SHP77 treated with DMSO at 0.1 percent for 48 hours (cell line): ENCODE data around the gene LRP1.

Source experiments
- DNase-seq: peaks from one replicate; lab custom pipeline; 2025; lab: John Stamatoyannopoulos, UW

LRP1 gene

DNA sequence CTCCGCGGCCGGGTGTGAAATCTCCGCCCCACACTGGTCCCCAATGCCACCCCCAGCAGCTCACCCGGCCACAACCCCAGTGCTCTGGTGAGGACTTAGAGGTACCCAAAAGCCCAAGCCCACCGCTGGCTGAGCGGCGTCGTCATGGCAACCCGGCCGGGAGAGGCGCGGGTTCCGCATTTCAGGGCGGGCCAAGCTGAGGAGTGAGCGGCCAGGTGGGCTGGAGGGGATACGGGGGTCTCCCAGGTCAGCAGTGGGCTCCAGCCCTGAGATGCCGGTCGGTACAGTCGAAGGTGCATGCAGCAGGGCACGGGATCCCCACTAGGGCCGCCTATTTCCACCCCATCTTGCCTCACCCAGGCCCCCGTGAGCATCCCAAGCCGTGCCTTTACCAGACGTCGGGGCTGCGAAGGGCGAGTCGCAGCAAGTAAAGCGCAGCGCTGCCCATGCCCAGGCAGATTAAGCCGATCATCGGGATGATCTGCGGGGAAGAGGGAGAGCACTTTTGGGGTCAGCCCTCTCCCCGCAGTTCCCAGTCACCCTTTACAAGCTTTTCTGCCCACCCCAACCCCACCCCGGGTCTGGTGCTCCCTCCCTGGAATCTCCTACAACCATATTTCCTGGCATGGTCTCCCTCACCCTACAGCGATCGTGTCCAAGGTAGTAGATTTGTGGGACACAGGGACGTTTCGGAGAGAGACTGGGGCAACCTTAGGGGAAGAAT is 108.1 kb downstream of the LRP1 start:
- no peak for DNase-seq

DNA sequence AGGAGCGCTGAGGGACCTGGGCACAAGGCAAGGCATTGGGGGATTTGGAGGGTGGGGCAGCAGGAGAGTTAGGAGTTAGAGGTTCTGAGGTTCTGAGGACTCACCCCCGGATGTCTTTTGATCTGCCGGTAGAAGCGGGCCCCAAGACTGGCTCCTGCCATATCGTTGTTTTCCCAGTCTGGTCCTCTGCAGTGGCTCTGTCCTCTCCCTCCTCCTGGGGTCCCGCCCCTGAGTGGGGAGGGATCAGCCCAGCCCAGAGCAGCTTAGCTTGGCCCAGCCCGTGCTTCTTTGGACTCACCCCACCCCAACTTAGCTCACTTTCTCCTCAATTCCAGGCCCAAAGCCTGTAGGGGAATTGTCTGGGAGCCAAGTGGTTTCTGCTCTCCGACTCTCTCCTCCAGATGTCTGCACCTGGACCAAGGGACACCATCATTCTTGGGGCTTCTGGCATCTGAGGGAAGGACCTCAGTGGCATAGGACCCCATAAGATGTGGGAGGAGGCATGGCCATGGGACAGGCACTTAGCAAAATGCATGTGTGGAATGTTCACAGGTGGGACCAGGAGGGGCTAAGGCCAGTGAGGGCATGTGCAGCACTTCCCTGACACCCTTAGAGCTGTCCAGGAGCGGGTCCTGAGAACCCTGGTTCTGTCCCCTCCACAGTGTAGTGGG is 108.8 kb downstream of the LRP1 start:
- DNase-seq: no peak

DNA sequence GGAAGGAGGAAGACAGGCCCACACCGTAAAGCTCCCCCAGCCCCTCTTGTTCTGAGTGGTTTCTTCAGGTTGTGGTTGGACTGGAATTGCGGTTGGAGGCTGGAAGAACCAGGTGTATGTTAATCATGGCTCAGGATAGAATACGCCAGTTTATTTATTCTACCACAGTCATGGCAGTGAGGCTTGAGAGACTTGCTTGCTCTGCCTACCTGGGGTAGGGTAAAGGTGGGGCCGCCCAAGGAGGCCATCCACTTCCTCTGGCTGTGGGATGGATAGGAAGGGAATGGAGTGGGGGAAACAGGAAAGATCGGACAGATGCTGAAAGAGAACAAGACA is 109.3 kb downstream of the LRP1 start:
- DNase-seq: no peak

DNA sequence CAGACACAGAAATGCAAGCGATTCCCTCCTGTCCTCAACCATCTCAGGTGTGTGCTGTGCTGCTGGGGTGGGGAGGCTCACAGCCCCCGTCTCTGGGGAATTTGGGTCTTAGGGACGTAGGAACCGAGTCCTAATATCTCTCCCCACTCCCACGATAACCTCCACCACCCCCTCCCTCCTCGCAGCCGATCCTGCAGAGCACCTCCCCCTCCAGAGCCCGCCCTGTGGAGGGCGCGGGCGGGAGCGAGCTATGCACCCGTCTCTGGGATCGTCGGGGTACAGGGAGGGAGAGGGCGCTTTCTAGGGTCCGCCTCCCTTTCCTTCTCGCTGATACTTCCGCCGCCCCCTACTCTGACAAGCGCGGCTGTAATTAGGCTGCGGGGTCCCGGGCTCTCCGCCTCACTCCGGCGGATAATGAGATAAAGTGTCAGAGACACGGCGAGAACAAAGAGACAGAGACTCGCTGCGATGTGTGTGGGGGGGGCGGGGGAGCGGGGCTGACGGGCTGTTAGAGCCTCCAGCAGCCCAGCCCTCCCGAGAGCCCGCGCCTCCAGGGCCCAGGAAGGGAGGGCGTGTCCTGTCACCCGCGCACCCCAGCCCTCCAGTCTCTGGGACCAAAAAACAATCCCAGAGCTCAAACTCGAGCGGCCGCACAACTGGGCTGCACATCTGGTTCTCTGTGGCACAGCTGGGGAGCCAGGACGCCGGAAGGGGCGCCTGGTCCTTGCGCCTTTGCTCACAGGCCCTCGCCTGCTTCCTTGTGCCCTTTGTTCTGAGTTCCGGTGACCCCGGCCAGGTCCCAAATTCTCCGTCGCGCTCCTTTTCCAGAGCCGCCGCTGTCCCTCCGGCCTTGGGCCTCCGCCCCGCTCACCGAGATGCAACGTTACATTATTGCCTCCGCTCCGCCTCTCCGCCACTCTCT is 109.9 kb downstream of the LRP1 start:
- DNase-seq: no peak

DNA sequence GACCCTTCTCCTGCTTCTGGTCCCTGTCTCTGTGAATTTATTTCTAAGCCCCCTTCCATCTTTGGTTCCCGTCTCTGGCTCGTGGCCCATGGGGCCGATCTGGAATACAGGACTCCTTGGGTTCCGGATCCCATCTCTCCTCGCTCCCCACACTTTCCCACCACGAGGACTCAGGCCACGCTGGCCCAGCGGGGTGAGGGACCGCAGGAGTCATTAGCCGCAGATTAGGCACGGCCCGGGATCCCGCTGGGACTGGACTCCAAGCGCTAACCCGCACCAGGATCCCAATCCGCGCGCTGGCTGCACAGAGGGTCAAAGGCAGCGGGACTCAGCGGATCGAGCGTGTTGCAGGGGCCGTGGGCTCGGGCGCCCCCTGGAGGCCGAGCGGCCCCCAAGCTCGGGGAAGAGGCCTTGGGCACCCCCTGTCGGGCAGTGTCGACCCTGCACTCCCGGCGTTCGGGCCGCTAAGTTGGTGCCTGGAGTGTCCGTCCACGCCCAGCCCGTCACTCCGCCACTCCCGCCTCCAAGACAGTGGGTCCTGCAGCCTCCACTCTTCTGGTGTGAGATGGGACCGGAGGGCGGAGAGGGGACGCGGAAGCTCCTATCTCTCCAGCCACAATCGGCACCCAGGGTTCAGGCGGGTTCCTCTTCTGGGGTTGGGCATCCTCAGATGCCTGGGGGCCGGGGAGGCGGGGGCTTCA is 110.7 kb downstream of the LRP1 start:
- DNase-seq: peak; percentile 75

DNA sequence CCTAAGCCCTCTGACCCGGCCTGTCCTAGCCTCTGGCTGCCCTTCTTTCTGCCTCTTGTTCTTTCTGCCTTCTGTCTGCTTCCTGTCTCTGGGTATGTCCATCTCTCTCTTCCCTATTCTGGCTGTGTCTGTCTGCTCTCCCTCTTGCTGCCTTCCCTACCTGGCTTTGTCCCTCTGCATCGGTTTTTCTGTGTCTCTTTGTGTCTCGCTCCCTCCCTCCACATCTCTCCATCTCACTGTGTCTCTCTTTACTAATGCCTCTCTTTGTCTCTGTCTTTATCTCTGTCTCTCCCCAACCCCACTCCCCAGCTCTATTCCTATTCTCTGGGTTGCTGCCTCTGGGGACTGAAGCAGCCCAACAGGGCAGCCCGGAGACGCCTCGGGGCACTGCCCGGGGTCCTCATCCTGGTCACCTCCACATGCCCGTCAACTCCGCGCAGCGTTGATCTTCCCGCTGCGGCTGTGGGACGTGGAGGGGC is 111.3 kb downstream of the LRP1 start:
- no peak for DNase-seq

DNA sequence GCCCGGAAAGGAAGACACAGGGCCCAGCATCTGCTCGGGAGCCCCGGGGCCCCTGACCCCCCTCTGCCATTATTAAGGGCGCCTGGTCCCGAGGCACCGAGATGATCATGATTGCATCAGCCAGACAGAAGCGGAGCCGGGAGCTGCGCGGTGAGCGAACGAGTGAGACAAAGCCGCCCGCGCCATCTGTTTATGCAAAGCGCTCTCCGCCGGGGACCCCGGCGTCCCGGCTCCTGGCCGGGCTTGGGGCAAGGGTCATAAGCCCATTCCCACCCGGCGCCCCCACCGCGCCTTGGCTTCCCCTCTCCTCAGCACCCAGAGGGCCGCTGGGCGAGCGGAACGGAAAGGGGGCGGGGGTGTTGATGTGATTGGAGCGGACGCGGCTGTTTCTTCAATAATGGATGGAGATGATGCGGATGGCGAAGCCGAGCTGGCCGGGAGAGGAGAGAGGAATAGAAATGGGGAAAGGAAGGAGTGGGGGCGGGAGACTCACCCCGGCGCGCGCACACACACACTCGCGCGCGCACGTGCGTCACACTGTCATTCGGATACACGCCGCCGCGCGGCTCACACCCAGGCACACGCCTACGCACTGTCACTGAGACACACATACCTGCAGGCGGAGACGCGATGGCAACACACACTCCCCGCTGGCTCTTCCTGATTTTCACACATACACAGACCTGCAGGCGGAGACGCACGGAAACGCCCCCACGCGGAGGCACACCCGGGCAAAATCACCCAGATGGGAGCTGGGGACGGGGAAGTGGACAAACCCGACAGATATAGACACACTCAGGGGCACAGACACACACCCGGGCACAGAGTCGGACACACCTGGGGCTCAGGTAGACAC is 112.0 kb downstream of the LRP1 start:
- DNase-seq: peak; percentile 25

DNA sequence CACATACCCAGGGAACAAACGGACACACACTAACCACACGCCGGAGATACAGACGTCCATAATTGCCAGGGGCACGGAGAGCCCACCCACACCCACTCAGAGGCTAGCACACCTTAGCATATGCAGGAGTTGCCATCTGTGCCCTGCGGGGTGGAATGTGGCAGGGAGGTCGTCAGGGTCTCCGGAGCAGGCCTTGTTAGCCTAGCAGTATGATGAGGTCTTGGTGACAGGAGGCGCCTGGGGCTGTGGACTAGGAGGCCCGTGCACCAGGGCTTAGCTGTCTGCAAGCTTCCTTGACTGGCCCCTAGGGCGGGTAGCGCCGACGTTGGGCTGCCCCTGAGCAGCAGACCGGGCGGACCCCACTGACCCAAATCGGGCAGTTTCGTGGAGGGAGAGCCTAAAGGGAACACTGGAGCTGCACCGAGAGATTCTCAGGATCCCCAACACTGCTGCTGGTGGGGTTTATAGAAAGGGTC is 112.7 kb downstream of the LRP1 start:
- DNase-seq: no peak

DNA sequence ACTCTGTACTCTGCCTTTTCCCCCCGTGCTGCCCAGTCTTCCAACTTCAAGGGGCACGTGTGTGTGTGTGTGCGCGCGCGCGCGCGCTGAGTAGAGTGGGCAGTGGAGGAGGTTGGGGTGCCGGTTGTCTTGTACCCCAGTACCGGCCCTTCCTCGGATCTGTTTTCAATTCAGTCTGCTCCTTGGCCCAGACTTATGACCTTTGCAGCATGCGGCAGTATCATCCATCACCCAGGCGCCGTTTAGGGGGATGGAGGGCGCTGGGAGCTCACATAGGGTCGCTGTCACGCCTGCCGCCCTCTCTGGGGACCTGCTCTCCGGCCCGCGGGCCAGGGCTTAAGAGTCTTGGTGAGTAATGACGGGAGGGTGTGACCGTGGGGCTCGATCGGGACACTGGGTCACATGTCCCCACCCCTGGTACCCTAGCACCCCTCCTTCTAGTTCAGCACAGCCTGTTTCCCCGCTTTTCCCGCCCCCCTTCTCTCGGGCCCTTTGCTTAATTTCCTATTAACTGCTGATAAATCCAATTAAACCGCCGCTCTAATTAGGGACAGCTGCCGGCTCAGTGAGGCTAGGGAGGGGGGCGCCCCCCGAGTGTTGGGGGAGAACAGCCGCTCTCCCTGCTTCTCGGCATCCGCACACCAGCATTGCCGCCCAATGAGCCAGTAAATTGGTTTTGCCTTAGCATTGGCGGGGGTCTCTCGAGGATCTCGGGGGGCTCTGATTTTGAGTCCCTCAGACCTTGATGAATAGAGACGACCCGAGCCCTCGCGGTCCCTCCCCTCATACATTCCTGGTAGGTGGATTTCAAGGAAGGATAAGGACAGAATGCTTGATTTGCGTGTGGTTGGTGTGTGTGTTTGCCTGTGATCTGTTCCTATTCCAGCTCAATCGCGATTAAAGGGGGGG is 113.4 kb downstream of the LRP1 start:
- DNase-seq: no peak

DNA sequence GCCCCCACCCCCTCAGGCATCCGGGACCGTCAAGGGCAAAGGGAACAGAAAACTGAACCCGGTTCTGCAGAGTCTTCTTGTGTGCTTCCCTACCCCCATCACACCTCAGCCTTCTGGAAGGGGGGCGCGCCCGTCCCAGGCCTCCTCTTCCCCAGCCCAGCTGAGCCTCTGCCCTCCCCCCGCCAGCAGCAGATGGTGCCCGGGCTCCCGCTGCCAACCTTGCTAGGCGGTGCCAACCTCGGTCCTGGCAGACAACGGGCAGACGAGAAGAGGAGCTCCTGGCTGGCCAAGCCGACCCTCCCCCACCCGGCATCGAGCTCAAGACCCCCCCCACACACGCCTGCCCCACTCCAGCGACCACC is 114.0 kb downstream of the LRP1 start:
- DNase-seq: no peak

DNA sequence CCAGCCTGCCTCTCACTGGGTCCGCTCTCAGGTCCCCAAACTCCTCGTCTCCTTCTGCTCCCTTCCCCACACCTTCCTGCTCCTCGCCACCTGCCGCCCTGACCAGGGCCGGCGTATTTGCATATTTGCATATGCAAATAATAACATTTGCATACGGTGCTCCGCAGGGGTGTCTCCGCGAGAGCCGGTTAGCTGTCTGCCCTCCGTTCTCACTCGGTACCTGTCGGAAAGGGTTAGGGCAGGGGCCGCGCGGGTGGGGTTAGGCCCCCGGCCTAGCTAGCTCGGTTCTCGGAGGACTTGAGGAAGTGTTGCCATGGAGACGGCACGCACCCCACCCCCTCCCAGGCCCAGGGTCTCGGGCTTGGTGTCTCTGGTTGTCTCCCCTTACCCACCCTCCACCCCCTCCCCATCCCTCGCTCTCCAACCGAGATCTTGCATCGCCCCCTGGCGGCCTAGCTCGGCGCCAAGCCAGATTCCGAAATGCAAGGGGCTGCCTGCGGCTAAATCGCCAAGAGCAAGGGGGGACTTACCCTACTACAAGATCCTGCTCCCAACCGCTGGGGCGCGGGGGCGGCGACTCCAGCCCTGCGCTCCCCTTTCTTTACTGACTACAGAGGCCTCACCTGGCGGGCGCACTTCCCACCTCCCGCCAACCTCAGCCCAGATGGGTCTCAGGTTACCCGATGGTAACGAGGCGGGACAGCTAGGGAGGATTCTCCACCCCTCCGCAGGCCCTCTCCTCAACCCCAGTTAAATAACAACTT is 114.6 kb downstream of the LRP1 start:
- peak; percentile 39 for DNase-seq

DNA sequence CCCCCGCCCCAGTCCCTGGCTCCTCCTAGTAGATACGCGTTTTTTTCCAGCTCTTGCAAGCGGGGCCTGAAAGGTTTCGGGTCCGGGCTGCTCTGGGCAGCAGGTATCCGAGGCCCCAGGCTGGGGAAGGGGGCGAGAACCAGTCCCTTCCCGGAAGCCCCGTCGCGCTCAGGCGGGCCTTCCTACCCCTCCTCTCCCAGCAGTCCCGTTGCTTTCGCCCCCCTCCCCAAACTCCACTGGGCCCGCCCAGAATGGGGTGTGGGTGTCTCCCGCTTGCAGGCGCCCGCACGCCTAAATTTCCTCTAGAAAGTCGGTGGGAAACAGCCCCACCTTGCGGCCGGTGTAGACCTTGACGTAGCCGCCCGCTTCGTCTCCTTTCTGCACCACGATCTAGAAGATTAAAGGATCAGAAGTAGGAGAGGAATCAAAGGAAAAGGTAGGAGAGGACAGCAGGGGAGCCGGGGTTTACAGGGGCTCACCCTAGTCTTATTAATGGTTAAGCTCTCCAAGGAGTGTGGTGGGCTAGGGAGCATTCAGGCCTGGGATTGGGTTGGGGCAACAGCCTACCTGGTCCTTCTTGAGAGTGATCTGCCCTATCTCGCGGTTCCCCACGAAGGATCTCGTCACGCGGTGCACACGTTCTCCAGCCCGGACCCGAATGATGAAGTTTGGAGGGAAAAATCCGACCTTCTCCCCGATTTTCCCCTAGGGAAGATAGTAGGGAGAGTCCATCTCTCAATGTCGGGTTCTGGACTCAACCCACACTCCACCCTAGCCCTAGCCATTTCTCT is 115.4 kb downstream of the LRP1 start:
- DNase-seq: peak; percentile 19

DNA sequence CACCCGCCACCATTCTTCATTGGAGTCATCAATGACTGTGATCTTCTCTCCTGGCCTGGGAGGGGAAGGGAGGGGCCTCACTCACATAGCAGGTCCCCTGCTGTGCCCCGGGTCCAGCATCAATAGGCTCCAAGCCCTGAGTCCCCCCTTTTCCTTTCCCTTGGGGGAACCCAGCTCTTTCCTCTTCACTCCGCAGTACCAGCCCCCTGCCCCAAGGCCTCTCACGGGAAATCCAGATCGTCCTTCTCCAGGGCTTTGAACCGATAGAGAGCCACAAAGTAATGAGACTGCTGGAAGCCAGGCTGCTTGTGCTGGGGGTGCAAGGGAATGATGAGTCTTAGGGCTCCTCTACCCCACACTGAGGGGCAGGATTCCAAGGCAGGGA is 116.0 kb downstream of the LRP1 start:
- no peak for DNase-seq

DNA sequence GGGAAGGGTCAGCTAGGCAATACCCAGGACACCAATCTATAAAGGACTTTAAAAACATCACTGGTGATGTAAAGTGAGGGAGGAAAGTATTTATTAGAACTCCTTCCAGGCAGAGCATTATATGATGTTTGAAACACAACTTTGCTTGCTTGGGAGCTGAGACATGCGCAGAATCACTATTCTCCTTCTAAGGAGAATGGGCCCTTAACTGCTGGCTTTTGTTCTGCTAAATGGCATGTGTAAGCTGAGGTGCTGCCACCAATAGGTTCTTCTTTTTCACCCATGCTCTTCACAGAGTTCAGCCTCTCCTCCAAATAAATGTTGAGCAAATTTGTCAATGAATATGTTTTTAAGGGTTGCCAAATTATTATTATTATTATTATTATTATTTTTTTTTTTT is 118.8 kb downstream of the LRP1 start:
- no peak for DNase-seq

DNA sequence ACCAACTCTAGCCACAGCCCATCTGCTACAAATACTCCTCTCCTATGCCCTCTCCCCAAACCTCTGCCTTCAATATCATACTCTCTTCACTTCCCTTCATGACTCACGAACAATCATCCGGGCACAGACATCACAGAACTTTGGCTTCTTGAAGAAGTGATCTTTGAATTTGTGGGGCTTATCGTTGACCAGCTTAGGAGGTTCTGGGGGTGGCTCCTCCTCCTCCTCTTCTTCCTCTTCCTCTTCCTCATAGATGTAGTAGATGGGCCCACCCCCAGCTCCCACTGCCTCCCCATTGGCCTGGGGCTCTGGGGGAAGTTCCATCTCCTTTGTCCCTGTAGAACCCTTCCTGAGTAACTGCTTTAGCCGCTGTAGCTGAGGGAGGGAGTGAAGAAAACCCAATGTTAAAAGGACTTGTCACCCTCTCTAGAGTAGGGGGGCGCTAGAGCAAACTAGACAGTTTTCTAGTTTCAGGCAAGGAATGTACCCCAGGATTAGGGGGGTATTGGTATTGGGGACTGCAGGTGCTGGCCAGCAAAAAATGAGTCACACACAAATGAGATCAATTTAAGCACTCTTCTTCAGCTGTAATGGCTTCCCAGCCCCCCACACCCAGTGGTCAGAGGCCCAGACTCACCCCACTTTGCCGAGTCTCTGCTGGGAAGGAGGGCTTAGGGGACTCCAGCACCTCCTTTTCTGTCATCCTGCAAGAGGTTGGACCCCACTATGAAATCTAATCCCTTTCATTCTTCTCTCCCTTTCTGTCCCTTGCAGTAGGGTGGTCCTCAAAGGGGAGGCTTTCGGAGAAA is 120.9 kb downstream of the LRP1 start:
- no peak for DNase-seq

DNA sequence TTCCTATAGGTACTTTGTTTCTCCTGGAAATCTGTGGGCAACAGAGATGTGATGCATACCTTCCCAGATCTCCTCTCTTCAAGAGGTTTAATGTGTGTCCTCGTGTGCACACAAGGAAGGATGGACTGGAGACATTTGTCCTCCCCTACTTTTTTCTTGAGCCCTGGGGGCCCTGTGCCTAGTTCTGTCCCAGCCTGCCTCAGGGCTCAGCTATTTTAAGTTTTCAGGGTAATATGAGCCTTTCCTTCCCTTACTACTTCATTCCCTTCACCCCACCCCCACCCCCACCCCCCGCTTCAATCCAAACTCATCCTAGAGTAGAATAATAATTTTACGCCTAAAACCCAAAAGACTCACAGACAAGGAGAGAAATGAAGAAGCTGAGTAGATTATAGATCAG is 122.3 kb downstream of the LRP1 start:
- no peak for DNase-seq

DNA sequence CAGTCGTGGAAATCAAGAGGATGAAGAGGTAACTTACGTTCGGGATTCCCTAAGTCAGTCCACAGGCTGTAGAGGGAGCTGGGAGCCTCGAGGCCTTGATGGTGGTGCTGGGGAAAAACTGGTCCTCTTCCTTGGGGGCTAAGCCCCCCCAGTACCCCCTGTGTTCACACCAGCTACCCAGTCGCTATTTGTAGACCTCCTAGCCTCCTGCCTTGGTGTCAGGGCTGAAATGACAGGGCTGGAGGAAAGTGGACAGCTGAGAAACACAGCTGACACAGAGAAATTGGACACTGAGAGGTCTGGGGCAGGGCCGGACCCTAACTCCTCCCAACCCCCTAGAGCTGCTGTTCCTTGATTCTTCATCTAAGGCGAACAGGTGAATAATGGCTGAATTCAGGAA is 122.7 kb downstream of the LRP1 start, which contains the start of gene STAC3:
Gene STAC3, minus strand, starts transcription at position 232 of the 400 bp plus-strand sequence. CDS start 1,551 bp downstream, outside the sequence.
- DNase-seq: no peak
